HCT116 (cell line): ENCODE data around the gene SPEM1.

ENCODE experiments used
- CBX3 ChIP-seq: IDR thresholded peaks from 2 replicates; pipeline ENCODE4 v1.6.1; 2012; ENCODE audit warnings: low read depth
- EZH2 ChIP-seq: fragments of 200-600 bp; sonication (generic); IDR thresholded peaks from 2 replicates; pipeline ENCODE4 v1.6.1; 2017; ENCODE audit warnings: antibody characterized with exemption, mixed run types
- JUND ChIP-seq: IDR thresholded peaks from 2 replicates; pipeline ENCODE4 v1.6.1; 2012
- POLR2A ChIP-seq: IDR thresholded peaks from 2 replicates; pipeline ENCODE4 v1.7.0; 2011; ENCODE audit warnings: borderline replicate concordance; ENCODE audit not compliant: insufficient read depth, insufficient read length; ENCODE audit errors: extremely low read depth
- POLR2AphosphoS5 ChIP-seq: IDR thresholded peaks from 2 replicates; pipeline ENCODE4 v1.6.1; 2011; ENCODE audit warnings: mild to moderate bottlenecking, low read depth, low read length, moderate library complexity
- RAD21 ChIP-seq: IDR thresholded peaks from 2 replicates; pipeline ENCODE4 v1.6.1; 2012; ENCODE audit warnings: low read depth, mild to moderate bottlenecking
- SIN3A ChIP-seq: IDR thresholded peaks from 2 replicates; pipeline ENCODE4 v1.6.1; 2012; ENCODE audit warnings: low read depth
- SRF ChIP-seq: IDR thresholded peaks from 2 replicates; pipeline ENCODE4 v1.6.1; 2012; ENCODE audit warnings: low read depth
- YY1 ChIP-seq: IDR thresholded peaks from 2 replicates; pipeline ENCODE4 v1.6.1; 2011; ENCODE audit warnings: low read length, low read depth, moderate library complexity, mild to moderate bottlenecking; ENCODE audit not compliant: insufficient replicate concordance; ENCODE audit errors: extremely low read depth
- TF ChIP-seq, protein P1 (sequence below), 3 experiments: fragments of 200-600 bp in 1 of 3; sonication (generic) in 1 of 3; IDR thresholded peaks in 2 of 3; conservative IDR thresholded peaks in 1 of 3; 2 replicates each; pipeline ENCODE4 v1.5.1; 2012 to 2017; ENCODE audit warnings: low read depth in 2 of 3, low read length in 2 of 3, antibody characterized with exemption in 1 of 3, borderline replicate concordance in 1 of 3, control low read depth in 1 of 3, mild to moderate bottlenecking in 1 of 3, mixed read lengths in 1 of 3, mixed run types in 1 of 3, moderate library complexity in 1 of 3; ENCODE audit not compliant: insufficient read depth in 1 of 3
- TF ChIP-seq, protein P2 (sequence below): IDR thresholded peaks from 2 replicates; pipeline ENCODE4 v1.6.1; 2011; ENCODE audit warnings: mild to moderate bottlenecking, low read length, moderate library complexity; ENCODE audit not compliant: insufficient replicate concordance; ENCODE audit errors: extremely low read depth
- TF ChIP-seq, protein P3 (sequence below): IDR thresholded peaks from 2 replicates; pipeline ENCODE4 v1.6.1; 2012; ENCODE audit warnings: low read depth
- TF ChIP-seq, protein P4 (sequence below): IDR thresholded peaks from 2 replicates; pipeline ENCODE4 v1.6.1; 2012

DNA sequence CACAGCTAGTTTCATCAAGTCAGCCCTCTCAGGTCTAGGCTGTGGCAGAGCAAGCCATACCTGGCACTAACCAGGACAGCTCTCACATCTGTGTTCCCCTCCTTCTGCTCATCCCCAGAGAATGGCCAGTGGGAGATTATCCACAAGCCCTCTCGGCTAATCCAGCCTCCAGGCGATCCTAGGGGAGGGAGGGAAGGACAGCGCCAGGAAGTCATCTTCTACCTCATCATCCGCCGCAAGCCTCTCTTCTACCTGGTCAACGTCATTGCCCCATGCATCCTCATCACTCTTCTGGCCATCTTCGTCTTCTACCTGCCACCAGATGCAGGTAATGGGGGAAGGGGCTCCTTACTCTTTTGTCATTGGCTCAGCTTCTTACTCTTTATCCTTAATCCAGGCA, 28.3 kb downstream of the SPEM1 start:
- TF ChIP-seq POLR2A, result no peak
- TF ChIP-seq POLR2AphosphoS5, result no peak
- TF ChIP-seq, protein P1, sequence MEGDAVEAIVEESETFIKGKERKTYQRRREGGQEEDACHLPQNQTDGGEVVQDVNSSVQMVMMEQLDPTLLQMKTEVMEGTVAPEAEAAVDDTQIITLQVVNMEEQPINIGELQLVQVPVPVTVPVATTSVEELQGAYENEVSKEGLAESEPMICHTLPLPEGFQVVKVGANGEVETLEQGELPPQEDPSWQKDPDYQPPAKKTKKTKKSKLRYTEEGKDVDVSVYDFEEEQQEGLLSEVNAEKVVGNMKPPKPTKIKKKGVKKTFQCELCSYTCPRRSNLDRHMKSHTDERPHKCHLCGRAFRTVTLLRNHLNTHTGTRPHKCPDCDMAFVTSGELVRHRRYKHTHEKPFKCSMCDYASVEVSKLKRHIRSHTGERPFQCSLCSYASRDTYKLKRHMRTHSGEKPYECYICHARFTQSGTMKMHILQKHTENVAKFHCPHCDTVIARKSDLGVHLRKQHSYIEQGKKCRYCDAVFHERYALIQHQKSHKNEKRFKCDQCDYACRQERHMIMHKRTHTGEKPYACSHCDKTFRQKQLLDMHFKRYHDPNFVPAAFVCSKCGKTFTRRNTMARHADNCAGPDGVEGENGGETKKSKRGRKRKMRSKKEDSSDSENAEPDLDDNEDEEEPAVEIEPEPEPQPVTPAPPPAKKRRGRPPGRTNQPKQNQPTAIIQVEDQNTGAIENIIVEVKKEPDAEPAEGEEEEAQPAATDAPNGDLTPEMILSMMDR (IDR thresholded peaks at IDR 0.05 in 2 of 3, conservative IDR thresholded peaks at IDR 0.05 in 1 of 3; ENCODE audit: borderline replicate concordance in 1 of 3, insufficient read depth in 1 of 3, low read depth in 2 of 3, low read length in 2 of 3), result no peak
- TF ChIP-seq SIN3A, result no peak
- no peak for TF ChIP-seq CBX3
- no peak for TF ChIP-seq EZH2
- TF ChIP-seq, protein P2, sequence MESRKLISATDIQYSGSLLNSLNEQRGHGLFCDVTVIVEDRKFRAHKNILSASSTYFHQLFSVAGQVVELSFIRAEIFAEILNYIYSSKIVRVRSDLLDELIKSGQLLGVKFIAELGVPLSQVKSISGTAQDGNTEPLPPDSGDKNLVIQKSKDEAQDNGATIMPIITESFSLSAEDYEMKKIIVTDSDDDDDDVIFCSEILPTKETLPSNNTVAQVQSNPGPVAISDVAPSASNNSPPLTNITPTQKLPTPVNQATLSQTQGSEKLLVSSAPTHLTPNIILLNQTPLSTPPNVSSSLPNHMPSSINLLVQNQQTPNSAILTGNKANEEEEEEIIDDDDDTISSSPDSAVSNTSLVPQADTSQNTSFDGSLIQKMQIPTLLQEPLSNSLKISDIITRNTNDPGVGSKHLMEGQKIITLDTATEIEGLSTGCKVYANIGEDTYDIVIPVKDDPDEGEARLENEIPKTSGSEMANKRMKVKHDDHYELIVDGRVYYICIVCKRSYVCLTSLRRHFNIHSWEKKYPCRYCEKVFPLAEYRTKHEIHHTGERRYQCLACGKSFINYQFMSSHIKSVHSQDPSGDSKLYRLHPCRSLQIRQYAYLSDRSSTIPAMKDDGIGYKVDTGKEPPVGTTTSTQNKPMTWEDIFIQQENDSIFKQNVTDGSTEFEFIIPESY, result no peak
- no peak for TF ChIP-seq JUND
- TF ChIP-seq, protein P3, sequence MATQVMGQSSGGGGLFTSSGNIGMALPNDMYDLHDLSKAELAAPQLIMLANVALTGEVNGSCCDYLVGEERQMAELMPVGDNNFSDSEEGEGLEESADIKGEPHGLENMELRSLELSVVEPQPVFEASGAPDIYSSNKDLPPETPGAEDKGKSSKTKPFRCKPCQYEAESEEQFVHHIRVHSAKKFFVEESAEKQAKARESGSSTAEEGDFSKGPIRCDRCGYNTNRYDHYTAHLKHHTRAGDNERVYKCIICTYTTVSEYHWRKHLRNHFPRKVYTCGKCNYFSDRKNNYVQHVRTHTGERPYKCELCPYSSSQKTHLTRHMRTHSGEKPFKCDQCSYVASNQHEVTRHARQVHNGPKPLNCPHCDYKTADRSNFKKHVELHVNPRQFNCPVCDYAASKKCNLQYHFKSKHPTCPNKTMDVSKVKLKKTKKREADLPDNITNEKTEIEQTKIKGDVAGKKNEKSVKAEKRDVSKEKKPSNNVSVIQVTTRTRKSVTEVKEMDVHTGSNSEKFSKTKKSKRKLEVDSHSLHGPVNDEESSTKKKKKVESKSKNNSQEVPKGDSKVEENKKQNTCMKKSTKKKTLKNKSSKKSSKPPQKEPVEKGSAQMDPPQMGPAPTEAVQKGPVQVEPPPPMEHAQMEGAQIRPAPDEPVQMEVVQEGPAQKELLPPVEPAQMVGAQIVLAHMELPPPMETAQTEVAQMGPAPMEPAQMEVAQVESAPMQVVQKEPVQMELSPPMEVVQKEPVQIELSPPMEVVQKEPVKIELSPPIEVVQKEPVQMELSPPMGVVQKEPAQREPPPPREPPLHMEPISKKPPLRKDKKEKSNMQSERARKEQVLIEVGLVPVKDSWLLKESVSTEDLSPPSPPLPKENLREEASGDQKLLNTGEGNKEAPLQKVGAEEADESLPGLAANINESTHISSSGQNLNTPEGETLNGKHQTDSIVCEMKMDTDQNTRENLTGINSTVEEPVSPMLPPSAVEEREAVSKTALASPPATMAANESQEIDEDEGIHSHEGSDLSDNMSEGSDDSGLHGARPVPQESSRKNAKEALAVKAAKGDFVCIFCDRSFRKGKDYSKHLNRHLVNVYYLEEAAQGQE, result no peak
- TF ChIP-seq, protein P4, sequence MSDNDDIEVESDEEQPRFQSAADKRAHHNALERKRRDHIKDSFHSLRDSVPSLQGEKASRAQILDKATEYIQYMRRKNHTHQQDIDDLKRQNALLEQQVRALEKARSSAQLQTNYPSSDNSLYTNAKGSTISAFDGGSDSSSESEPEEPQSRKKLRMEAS, result no peak
- TF ChIP-seq RAD21, result no peak
- TF ChIP-seq YY1, result no peak
- TF ChIP-seq SRF, result no peak
